C4-2B (cell line): ENCODE data around the gene TCF7L1.
A peak's percentile ranks its signal among the peaks of the same experiment; 100 is the strongest.

ENCODE experiments used
- H3K27ac ChIP-seq: fragments of 450-650 bp; 2 replicates; pipeline ENCODE4 v1.5.1; 2017
- ZFX ChIP-seq: fragments of 450-650 bp; IDR thresholded peaks from 2 replicates; pipeline ENCODE4 v1.6.1; 2017
- TF ChIP-seq, protein P1 (sequence below): fragments of 450-650 bp; conservative IDR thresholded peaks from 2 replicates; pipeline ENCODE4 v1.5.1; 2017; ENCODE audit warnings: mild to moderate bottlenecking

Gene TCF7L1, protein sequence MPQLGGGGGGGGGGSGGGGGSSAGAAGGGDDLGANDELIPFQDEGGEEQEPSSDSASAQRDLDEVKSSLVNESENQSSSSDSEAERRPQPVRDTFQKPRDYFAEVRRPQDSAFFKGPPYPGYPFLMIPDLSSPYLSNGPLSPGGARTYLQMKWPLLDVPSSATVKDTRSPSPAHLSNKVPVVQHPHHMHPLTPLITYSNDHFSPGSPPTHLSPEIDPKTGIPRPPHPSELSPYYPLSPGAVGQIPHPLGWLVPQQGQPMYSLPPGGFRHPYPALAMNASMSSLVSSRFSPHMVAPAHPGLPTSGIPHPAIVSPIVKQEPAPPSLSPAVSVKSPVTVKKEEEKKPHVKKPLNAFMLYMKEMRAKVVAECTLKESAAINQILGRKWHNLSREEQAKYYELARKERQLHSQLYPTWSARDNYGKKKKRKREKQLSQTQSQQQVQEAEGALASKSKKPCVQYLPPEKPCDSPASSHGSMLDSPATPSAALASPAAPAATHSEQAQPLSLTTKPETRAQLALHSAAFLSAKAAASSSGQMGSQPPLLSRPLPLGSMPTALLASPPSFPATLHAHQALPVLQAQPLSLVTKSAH

DNA sequence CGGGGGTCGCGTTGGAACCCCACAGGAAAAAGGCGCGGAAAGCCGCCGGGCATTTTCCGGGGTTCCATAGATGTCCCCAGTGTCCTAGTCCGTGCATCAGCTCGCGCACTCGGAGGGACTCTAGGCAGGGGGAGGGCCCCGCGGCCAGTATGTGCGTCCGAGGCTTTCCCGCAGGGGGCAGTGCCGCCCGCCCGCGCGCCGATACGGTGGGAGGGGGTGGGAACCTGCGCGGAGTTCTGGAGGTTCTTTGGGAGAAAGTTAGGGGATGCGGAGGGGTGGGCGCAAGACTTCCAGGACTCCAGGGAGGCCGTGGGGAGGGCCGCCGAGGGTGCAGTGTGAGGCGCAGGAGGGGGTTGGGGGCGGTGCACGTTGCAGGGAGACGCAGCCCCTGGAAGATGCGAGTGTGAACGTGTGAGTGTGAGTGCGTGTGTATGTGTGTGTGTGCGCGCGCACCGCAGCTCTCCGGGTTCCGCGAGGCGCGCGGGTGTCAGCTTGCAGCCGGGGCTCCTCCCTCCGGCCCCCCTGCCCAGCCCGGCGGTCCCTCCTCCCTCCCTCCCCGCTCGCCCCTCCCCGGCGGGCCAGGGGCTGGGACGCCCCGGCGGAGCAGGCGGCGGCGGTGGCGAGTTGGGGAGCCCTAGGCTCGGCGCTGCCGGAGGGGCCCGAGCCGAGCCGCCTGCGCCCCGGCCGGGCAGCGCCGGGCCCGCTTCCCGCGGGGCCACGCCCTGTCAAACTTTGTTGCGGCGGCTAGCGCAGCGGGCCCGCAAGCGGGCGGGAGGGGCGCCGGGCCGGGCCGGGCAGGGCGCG is at the start of gene TCF7L1:
TSS of gene TCF7L1 (plus strand) at position 559 of the 804 bp plus-strand sequence. CDS start 293 bp downstream, outside the sequence.
- TF ChIP-seq, protein P1, sequence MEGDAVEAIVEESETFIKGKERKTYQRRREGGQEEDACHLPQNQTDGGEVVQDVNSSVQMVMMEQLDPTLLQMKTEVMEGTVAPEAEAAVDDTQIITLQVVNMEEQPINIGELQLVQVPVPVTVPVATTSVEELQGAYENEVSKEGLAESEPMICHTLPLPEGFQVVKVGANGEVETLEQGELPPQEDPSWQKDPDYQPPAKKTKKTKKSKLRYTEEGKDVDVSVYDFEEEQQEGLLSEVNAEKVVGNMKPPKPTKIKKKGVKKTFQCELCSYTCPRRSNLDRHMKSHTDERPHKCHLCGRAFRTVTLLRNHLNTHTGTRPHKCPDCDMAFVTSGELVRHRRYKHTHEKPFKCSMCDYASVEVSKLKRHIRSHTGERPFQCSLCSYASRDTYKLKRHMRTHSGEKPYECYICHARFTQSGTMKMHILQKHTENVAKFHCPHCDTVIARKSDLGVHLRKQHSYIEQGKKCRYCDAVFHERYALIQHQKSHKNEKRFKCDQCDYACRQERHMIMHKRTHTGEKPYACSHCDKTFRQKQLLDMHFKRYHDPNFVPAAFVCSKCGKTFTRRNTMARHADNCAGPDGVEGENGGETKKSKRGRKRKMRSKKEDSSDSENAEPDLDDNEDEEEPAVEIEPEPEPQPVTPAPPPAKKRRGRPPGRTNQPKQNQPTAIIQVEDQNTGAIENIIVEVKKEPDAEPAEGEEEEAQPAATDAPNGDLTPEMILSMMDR = peak; percentile 75
- TF ChIP-seq ZFX = no peak
- no peak within 1 kb of the TSS for H3K27ac ChIP-seq

DNA sequence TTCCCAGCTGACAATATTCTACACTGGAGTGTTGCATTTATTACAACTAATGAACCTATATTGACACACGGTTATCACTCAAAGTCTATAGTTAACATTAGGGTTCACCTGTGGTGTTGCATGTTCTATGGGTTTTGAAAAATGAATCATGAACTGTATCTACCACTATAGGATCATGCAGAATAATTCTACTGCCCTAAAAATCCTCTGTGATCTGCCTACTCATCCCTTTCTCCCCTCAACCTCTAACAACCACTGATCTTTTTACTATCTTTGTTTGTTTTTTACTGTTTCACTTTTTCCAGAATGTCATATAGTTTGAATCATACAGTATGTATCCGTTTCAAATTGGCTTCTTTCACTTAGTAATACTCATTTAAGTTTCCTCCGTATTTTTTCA is 47.6 kb upstream of the TCF7L1 start:
- TF ChIP-seq, protein P1 = no peak
- TF ChIP-seq ZFX = no peak

DNA sequence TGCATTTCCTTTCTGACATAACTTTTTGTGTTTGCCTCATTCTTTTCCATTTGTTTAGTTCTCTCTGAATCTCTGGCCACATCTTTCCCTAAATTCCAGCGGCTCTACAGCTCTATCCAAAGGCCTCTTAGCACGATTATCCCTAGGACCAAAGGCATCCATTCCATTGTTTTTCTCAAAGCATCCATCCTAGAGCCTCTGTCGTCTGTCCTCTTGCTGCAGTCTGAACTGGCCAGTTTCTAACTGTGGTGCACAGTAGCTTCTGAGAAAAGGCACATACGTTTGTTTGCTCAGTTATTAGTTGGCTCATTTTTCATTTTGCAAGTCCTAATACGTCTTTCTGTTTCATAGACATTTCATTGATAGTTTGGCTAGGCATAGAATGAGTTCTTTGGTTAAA is 45.7 kb upstream of the TCF7L1 start:
- TF ChIP-seq, protein P1 = no peak
- no peak for TF ChIP-seq ZFX
- no peak overlapping the region for H3K27ac ChIP-seq

More for the DNA sequence above, 47.6 kb upstream of the TCF7L1 start:
- H3K27ac ChIP-seq = no peak overlapping the region

DNA sequence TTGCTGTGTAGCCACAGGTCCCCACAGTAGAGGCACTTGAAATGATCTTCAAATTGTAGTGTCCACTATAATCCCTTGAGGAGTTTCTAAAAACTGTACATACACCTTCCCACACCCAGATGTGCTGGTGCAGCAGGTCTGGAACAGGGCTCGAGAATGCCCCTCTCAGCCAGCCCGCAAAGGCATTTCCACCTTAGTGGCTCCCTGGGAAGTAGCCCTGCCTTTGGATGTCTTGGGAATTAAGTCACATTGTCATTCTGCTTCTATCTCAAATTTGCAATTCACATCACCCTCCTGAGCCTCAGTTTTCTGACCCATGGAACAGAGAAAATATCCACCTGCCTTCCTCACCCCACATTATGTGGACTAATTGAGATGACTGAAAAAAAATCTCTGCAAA is 44.3 kb upstream of the TCF7L1 start:
- TF ChIP-seq, protein P1 = no peak
- no peak for TF ChIP-seq ZFX
- no peak overlapping the region for H3K27ac ChIP-seq

DNA sequence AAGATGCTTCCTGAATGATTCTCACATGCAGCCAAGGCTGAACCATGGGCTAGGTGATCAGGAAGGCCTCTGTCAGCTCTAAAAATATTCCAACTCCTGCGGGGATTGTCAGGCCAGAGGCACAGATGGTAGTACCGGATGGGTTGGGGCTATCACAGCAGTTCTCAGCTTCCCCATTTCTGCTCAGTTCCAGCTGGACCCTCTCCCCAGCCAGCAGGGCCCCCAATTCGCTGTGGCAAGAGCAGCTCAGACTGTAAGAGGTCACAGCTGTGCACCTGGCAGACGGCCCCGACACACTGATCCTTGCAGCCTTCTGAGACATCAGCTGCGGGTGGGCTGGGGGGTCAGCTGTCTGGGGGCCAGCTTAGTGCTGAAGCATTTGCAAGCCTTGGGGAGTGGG is 43.6 kb upstream of the TCF7L1 start:
- no peak overlapping the region for H3K27ac ChIP-seq
- TF ChIP-seq, protein P1 = no peak
- TF ChIP-seq ZFX = no peak

DNA sequence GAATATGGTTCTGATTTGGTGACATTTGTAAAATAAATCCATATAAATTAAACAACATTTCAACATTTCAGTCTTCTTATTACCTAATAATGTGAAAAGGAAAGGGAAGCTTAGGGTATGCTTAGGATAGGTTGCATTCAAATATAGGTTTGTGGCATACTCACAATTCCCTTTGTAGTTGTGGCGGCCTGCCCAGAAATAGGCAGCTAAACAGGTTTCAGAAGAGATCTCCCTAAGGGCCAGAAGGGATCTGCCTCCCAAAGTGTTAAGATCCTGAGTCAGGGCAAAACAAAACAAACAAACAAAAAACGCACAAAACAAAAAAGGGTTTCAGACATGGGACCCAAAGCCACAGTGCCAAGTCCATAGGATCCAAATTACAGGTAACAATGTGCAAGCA is 41.4 kb upstream of the TCF7L1 start:
- TF ChIP-seq ZFX = no peak
- TF ChIP-seq, protein P1 = no peak
- H3K27ac ChIP-seq = no peak overlapping the region
